Neural cell (in vitro differentiated cells): ENCODE data around the gene ME3.

ENCODE experiments used
- EZH2 ChIP-seq: fragments of 200-600, 300-800 bp; shearing (Covaris generic), sonication (generic); IDR thresholded peaks from 2 replicates; pipeline ENCODE4 v1.6.1; 2014; ENCODE audit warnings: antibody characterized with exemption, low read length, borderline replicate concordance, mild to moderate bottlenecking; ENCODE audit not compliant: insufficient read depth, poor library complexity, severe bottlenecking
- MXI1 ChIP-seq: fragments of 450-650 bp; conservative IDR thresholded peaks from 2 replicates; pipeline ENCODE4 v1.6.1; 2014; ENCODE audit warnings: antibody characterized with exemption, mild to moderate bottlenecking; ENCODE audit not compliant: poor library complexity, severe bottlenecking
- POLR2AphosphoS5 ChIP-seq: IDR thresholded peaks from 2 replicates; pipeline ENCODE4 v1.6.1; 2012
- RAD21 ChIP-seq: fragments of 450-650 bp; conservative IDR thresholded peaks from 2 replicates; pipeline ENCODE4 v1.6.1; 2014; ENCODE audit warnings: antibody characterized with exemption, mild to moderate bottlenecking, moderate library complexity
- REST ChIP-seq: IDR thresholded peaks from 2 replicates; pipeline ENCODE4 v1.6.1; 2012; ENCODE audit warnings: borderline replicate concordance
- TF ChIP-seq, protein P1 (sequence below): fragments of 450-650 bp; IDR thresholded peaks from 2 replicates; pipeline ENCODE4 v1.5.1; 2014; ENCODE audit warnings: antibody characterized with exemption, mild to moderate bottlenecking, moderate library complexity; ENCODE audit not compliant: poor library complexity, severe bottlenecking

GRCh38 chr11:86660736-86661135 lies 11.7 kb downstream of the ME3 start:
- TF ChIP-seq, protein P1, sequence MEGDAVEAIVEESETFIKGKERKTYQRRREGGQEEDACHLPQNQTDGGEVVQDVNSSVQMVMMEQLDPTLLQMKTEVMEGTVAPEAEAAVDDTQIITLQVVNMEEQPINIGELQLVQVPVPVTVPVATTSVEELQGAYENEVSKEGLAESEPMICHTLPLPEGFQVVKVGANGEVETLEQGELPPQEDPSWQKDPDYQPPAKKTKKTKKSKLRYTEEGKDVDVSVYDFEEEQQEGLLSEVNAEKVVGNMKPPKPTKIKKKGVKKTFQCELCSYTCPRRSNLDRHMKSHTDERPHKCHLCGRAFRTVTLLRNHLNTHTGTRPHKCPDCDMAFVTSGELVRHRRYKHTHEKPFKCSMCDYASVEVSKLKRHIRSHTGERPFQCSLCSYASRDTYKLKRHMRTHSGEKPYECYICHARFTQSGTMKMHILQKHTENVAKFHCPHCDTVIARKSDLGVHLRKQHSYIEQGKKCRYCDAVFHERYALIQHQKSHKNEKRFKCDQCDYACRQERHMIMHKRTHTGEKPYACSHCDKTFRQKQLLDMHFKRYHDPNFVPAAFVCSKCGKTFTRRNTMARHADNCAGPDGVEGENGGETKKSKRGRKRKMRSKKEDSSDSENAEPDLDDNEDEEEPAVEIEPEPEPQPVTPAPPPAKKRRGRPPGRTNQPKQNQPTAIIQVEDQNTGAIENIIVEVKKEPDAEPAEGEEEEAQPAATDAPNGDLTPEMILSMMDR: no peak
- TF ChIP-seq EZH2 (no peak), RAD21 (no peak), POLR2AphosphoS5 (no peak), MXI1 (no peak), REST (no peak)
